ENCODE results near the gene TRMT10B.

Gene TRMT10B

GRCh38 chr9:37753489-37754190, at the start of gene TRMT10B:
Gene TRMT10B (plus strand): TSS chr9:37753805. CDS start chr9:37761932, 8,127 bp downstream.
- DNase-seq (ENCODE audit: low read depth) = peak; percentile 85

GRCh38 chr9:37705787-37706186, 47.8 kb upstream of the TRMT10B start:
- DNase-seq (ENCODE audit: low read depth) = no peak

GRCh38 chr9:37706290-37706689, 47.3 kb upstream of the TRMT10B start:
- peak; percentile 50 for DNase-seq (ENCODE audit: low read depth)

- no peak for DNase-seq (ENCODE audit: low read depth)
These were observed 45.9 kb upstream of the TRMT10B start for GRCh38 chr9:37707748-37708147.

GRCh38 chr9:37710046-37710445, 43.6 kb upstream of the TRMT10B start:
- DNase-seq (ENCODE audit: low read depth) = no peak

GRCh38 chr9:37715260-37715659, 38.3 kb upstream of the TRMT10B start:
- no peak for DNase-seq (ENCODE audit: low read depth)

GRCh38 chr9:37715991-37716505, 37.6 kb upstream of the TRMT10B start:
- no peak for DNase-seq (ENCODE audit: low read depth)

- DNase-seq (ENCODE audit: low read depth) = no peak
These were observed 34.1 kb upstream of the TRMT10B start for GRCh38 chr9:37719526-37719925.

- DNase-seq (ENCODE audit: low read depth) = no peak
These were observed 26.6 kb upstream of the TRMT10B start for GRCh38 chr9:37727013-37727412.

GRCh38 chr9:37729499-37729898, 24.1 kb upstream of the TRMT10B start:
- DNase-seq (ENCODE audit: low read depth) = no peak

- DNase-seq (ENCODE audit: low read depth) = peak; percentile 41
These were observed 23.3 kb upstream of the TRMT10B start for GRCh38 chr9:37730256-37730655.

GRCh38 chr9:37730839-37731238, 22.8 kb upstream of the TRMT10B start:
- no peak for DNase-seq (ENCODE audit: low read depth)

- no peak for DNase-seq (ENCODE audit: low read depth)
These were observed 21.4 kb upstream of the TRMT10B start for GRCh38 chr9:37732086-37732741.

GRCh38 chr9:37732952-37733351, 20.7 kb upstream of the TRMT10B start:
- no peak for DNase-seq (ENCODE audit: low read depth)

- DNase-seq (ENCODE audit: low read depth) = no peak
These were observed 14.4 kb upstream of the TRMT10B start for GRCh38 chr9:37739222-37739621.

- DNase-seq (ENCODE audit: low read depth) = no peak
These were observed 13.5 kb upstream of the TRMT10B start for GRCh38 chr9:37740128-37740527.

- DNase-seq (ENCODE audit: low read depth) = no peak
These were observed 12.8 kb upstream of the TRMT10B start for GRCh38 chr9:37740631-37741328.

- DNase-seq (ENCODE audit: low read depth) = no peak
These were observed 7.6 kb upstream of the TRMT10B start for GRCh38 chr9:37745970-37746369.

- DNase-seq (ENCODE audit: low read depth) = peak; percentile 82
These were observed 6.9 kb upstream of the TRMT10B start for GRCh38 chr9:37746448-37747270.

GRCh38 chr9:37747271-37747753, 6.3 kb upstream of the TRMT10B start:
- DNase-seq (ENCODE audit: low read depth) = peak; percentile 81

GRCh38 chr9:37749129-37749528, 4.5 kb upstream of the TRMT10B start:
- no peak for DNase-seq (ENCODE audit: low read depth)

GRCh38 chr9:37751186-37751585, 2.4 kb upstream of the TRMT10B start:
- DNase-seq (ENCODE audit: low read depth) = no peak
